ENCODE data around the gene ACD. TPM values are rescaled to one million over a fixed set of nuclear protein-coding genes. Genes with fewer than 3 reads are reported as not detected.

Gene ACD
- total RNA-seq, 1 donor from 2014 or later: 7.1 TPM

- no peaks in the 10 kb centered on the region for H3K9me3 ChIP-seq (replicated peaks)
- no peak for TF ChIP-seq CTCF (IDR thresholded peaks at IDR 0.05; ENCODE audit: borderline replicate concordance)
- intact Hi-C loops (cut with micrococcal nuclease): loop anchor here (10.0 kb wide), 1 partner anchor 125 kb away; the partner anchor contains the start of genes RANBP10 and TSNAXIP1
- no peak overlapping the region for H3K27ac ChIP-seq (replicated peaks)
- H3K27me3 ChIP-seq (ENCODE audit: low read depth): no peaks in the 10 kb centered on the region
- H3K36me3 ChIP-seq: peaks cover 12% of the 10 kb centered on the region
- H3K4me1 ChIP-seq: peaks cover 18% of the 10 kb centered on the region
- H3K4me3 ChIP-seq: no peak overlapping the region
- no peak for DNase-seq
These were observed 20.2 kb upstream of the ACD start for GRCh38 chr16:67679935-67680897.

- no peak for TF ChIP-seq CTCF (IDR thresholded peaks at IDR 0.05; ENCODE audit: borderline replicate concordance)
- no peak overlapping the region for H3K4me3 ChIP-seq
- no peaks in the 10 kb centered on the region for H3K9me3 ChIP-seq (replicated peaks)
- H3K27ac ChIP-seq (replicated peaks): no peak overlapping the region
- H3K27me3 ChIP-seq (ENCODE audit: low read depth): no peaks in the 10 kb centered on the region
- H3K4me1 ChIP-seq: peaks cover 18% of the 10 kb centered on the region
- intact Hi-C loops (cut with micrococcal nuclease): loop anchor here (10.0 kb wide), 1 partner anchor 126 kb away; the partner anchor contains the start of genes RANBP10 and TSNAXIP1
- DNase-seq: no peak
- H3K36me3 ChIP-seq: peaks cover 5% of the 10 kb centered on the region
These were observed 18.4 kb upstream of the ACD start for GRCh38 chr16:67678354-67679023.

- Histone ChIP-seq H3K27me3 (ENCODE audit: low read depth) (no peaks in the 10 kb centered on the region), H3K36me3 (peaks cover 5% of the 10 kb centered on the region), H3K9me3 (replicated peaks) (no peaks in the 10 kb centered on the region), H3K4me1 (peaks cover 26% of the 10 kb centered on the region), H3K4me3 (no peak overlapping the region), H3K27ac (replicated peaks) (no peak overlapping the region)
- no peak for DNase-seq
- no peak for TF ChIP-seq CTCF (IDR thresholded peaks at IDR 0.05; ENCODE audit: borderline replicate concordance)
- intact Hi-C loops (cut with micrococcal nuclease): loop anchor here (10.0 kb wide), 1 partner anchor 127 kb away; the partner anchor contains the start of genes RANBP10 and TSNAXIP1
These were observed 17.7 kb upstream of the ACD start for GRCh38 chr16:67677712-67678111.

GRCh38 chr16:67676939-67677338, 16.9 kb upstream of the ACD start:
- Histone ChIP-seq H3K27me3 (ENCODE audit: low read depth) (no peaks in the 10 kb centered on the region), H3K4me3 (no peak overlapping the region), H3K27ac (replicated peaks) (peak overlapping the region; percentile 23), H3K36me3 (peaks cover 5% of the 10 kb centered on the region), H3K4me1 (peaks cover 33% of the 10 kb centered on the region), H3K9me3 (replicated peaks) (no peaks in the 10 kb centered on the region)
- intact Hi-C loops (cut with micrococcal nuclease): loop anchor here (10.0 kb wide), 1 partner anchor 128 kb away; the partner anchor contains the start of genes RANBP10 and TSNAXIP1
- no peak for TF ChIP-seq CTCF (IDR thresholded peaks at IDR 0.05; ENCODE audit: borderline replicate concordance)
- DNase-seq: no peak

GRCh38 chr16:67676516-67676915, 16.5 kb upstream of the ACD start:
- H3K27ac ChIP-seq (replicated peaks): peak overlapping the region; percentile 27
- no peaks in the 10 kb centered on the region for H3K9me3 ChIP-seq (replicated peaks)
- no peak overlapping the region for H3K4me3 ChIP-seq
- H3K36me3 ChIP-seq: peaks cover 5% of the 10 kb centered on the region
- H3K4me1 ChIP-seq: peaks cover 33% of the 10 kb centered on the region
- no peak for DNase-seq
- intact Hi-C loops (cut with micrococcal nuclease): loop anchor here (10.0 kb wide), 1 partner anchor 128 kb away; the partner anchor contains the start of genes RANBP10 and TSNAXIP1
- no peak for TF ChIP-seq CTCF (IDR thresholded peaks at IDR 0.05; ENCODE audit: borderline replicate concordance)
- H3K27me3 ChIP-seq (ENCODE audit: low read depth): no peaks in the 10 kb centered on the region
